ENCODE results near the gene UBAC2.

Gene UBAC2

DNA sequence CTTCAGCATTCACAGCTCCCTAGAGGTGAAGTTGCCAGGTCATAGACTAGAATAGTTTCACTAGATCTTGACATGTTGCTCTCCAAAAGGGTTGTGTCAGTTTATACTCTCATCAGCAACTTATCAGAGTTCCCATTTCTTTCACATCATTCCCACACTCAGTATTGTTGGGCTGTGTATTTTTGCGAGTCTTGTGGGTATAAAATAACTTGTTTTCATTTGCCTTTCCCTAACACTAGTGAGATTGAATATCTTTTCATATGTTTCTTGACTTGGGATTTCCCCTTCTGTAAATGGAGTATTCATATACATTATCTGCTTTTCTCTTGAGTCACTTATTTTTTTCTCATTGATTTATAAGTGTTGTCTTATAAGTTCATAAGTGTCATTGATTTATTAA lies 161.7 kb downstream of the UBAC2 start:
- no peak overlapping the region for H3K4me3 ChIP-seq (replicated peaks in 1 of 2; ENCODE audit: low read depth in 2 of 2, low read length in 2 of 2)
- DNase-seq (ENCODE audit: low read depth in 2 of 2), result no peak
- TF ChIP-seq, protein P1, sequence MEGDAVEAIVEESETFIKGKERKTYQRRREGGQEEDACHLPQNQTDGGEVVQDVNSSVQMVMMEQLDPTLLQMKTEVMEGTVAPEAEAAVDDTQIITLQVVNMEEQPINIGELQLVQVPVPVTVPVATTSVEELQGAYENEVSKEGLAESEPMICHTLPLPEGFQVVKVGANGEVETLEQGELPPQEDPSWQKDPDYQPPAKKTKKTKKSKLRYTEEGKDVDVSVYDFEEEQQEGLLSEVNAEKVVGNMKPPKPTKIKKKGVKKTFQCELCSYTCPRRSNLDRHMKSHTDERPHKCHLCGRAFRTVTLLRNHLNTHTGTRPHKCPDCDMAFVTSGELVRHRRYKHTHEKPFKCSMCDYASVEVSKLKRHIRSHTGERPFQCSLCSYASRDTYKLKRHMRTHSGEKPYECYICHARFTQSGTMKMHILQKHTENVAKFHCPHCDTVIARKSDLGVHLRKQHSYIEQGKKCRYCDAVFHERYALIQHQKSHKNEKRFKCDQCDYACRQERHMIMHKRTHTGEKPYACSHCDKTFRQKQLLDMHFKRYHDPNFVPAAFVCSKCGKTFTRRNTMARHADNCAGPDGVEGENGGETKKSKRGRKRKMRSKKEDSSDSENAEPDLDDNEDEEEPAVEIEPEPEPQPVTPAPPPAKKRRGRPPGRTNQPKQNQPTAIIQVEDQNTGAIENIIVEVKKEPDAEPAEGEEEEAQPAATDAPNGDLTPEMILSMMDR (IDR thresholded peaks at IDR 0.05; ENCODE audit: low read depth, low read length), result no peak

DNA sequence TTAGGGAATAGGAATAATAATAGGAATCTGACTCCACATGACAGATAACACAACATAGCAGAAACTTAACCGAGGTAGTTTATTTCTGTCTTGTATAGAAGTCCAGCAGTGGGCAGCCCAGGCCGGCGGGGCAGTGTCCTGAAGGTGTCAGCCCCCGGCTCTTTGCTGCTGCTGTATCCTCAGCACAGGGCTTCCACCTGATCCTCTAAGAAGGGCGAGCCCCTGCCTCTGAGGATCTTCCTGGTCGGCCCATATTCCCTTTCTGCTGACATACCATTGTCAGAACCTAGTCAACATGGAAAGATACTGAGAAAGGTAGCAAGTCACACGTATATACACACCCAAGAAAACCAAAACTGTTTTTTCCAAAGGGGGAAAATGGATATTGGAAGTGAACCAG lies 162.7 kb downstream of the UBAC2 start:
- no peak overlapping the region for H3K4me3 ChIP-seq (replicated peaks in 1 of 2; ENCODE audit: low read depth in 2 of 2, low read length in 2 of 2)
- TF ChIP-seq, protein P1 (IDR thresholded peaks at IDR 0.05; ENCODE audit: low read depth, low read length), result no peak
- DNase-seq (ENCODE audit: low read depth in 2 of 2), result no peak

DNA sequence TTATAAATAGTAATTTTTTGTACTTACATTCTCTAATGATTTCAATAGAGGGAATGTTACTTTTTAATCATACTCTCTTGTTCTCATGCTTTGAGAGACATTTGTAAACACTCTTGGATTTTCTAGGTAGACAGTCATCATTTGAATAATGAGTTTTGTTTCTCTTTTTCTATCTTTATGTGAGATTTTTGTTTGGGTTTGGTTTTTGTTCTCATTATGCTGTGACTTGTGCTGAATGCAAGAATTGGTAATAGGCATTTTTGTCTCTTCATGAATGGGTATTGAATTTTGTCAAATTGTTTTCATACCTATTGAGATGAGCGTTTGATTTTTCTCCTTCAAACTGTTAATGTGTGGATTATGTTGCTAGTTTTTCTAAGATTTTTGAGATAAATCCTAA lies 163.3 kb downstream of the UBAC2 start:
- H3K4me3 ChIP-seq (replicated peaks in 1 of 2; ENCODE audit: low read depth in 2 of 2, low read length in 2 of 2), result no peak overlapping the region
- DNase-seq (ENCODE audit: low read depth in 2 of 2), result no peak
- TF ChIP-seq, protein P1 (IDR thresholded peaks at IDR 0.05; ENCODE audit: low read depth, low read length), result no peak

DNA sequence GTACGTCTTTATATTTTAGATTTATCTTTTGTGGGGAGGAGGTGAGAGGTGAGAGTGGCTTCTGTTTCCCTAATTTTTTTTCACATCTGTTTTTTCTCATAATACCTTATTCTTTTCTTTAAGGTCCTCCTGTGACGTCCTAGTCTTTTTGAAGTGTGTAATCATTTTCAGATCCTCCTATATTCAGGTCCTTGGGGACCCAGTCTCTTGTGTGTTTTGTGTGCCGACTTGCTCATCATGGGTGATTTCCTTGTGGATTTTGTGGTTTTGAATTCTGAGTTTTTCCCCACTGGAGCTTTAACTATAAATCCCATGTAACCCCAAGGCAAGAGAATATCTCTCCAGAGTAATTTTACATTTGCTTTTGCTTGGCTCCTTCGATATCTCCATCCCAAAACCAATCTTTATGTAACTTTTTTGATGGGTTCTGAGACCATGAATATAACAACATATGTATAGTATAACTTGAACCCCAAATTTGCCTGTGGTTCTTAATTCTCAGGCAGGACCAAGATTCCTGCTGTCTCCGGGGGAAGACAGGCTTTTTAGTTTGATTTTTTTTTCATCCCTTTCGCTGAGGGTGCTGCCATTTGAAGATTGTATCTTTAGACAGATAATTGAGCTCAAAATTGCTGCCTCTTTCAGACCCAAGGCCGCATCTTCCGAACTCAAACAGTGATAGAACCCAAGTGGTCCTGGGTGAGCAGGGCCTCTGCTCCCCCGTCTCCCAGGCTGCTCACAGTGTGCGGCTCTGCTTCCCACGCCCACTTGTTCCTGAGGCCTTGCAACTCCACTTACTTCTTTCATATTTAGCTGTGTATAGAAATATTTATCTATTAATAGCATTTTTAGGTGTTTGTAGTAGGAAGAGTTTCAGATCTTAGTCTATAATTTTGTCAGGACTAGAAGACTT lies 165.7 kb downstream of the UBAC2 start:
- TF ChIP-seq, protein P1 (IDR thresholded peaks at IDR 0.05; ENCODE audit: low read depth, low read length), result no peak
- DNase-seq (ENCODE audit: low read depth in 2 of 2), result no peak
- H3K4me3 ChIP-seq (replicated peaks in 1 of 2; ENCODE audit: low read depth in 2 of 2, low read length in 2 of 2), result no peak overlapping the region

DNA sequence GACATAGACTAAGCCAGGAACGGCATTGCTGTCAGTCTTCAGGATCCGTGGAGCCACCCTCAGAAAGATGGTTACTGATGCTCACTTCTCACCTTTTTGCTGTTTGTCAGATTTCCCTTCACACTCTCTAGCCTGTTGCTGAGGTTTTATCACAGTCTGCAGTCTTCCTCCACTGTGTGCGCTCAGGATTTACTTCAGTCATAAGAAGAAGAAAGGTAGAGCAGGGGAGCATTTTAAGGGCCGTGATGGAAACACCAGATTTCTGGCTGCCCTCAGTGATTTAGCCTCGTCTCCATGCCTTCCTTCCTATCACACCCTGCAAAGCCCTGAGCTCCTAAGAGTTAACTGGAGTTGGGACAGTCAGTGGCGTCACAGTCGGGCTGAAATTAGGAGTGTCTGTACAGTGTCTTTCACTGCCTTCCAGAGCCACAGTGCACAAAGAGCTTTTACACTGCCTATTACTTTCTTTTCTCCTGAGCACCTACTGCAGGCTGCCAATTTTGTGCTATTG lies 166.5 kb downstream of the UBAC2 start:
- TF ChIP-seq, protein P1 (IDR thresholded peaks at IDR 0.05; ENCODE audit: low read depth, low read length), result no peak
- no peak overlapping the region for H3K4me3 ChIP-seq (replicated peaks in 1 of 2; ENCODE audit: low read depth in 2 of 2, low read length in 2 of 2)
- DNase-seq (ENCODE audit: low read depth in 2 of 2), result no peak

DNA sequence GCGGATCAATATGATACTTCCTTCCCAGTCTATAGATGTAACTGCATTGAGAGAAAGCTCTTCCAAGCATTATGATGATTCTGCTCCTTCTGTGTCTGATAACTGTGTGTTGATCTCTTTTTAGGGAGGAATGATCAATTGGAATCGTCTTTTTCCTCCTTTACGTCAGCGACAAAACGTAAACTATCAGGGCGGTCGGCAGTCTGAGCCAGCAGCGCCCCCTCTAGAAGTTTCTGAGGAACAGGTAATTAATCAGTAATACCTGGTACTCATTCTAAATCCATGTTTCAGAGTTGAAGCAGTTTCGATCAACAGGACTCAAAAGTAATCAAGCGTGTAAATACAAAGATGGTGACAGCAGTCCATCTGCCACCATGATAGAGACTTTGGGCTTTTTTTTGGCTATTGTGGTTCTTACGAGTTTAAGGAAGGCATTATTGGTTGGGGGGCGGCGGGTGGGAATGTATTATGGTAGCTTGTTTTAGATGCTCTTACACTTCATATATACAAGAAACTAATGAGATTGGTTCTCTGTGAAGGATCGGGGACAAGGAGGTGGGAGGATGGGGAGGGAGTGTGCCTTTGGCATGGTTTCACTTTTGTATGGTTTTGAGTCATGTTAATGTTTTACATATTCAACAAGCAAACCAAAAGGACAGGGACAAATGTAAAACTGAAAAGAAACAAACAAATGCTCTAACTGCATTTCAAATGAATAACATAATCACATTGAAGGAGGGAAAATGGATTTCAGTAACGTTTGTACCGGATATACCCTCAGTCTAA lies 167.2 kb downstream of the UBAC2 start:
- H3K4me3 ChIP-seq (replicated peaks in 1 of 2; ENCODE audit: low read depth in 2 of 2, low read length in 2 of 2), result no peak overlapping the region
- no peak for DNase-seq (ENCODE audit: low read depth in 2 of 2)
- TF ChIP-seq, protein P1 (IDR thresholded peaks at IDR 0.05; ENCODE audit: low read depth, low read length), result no peak

Data from cardiac fibroblast (primary cell).